ENCODE results near the gene ABCB6.
"Not testable (repeated sequence)": the region's sequence is repeated elsewhere in the genome, so short reads cannot be mapped to it uniquely, and the experiment has no call there.

The ABCB6 gene

DNA sequence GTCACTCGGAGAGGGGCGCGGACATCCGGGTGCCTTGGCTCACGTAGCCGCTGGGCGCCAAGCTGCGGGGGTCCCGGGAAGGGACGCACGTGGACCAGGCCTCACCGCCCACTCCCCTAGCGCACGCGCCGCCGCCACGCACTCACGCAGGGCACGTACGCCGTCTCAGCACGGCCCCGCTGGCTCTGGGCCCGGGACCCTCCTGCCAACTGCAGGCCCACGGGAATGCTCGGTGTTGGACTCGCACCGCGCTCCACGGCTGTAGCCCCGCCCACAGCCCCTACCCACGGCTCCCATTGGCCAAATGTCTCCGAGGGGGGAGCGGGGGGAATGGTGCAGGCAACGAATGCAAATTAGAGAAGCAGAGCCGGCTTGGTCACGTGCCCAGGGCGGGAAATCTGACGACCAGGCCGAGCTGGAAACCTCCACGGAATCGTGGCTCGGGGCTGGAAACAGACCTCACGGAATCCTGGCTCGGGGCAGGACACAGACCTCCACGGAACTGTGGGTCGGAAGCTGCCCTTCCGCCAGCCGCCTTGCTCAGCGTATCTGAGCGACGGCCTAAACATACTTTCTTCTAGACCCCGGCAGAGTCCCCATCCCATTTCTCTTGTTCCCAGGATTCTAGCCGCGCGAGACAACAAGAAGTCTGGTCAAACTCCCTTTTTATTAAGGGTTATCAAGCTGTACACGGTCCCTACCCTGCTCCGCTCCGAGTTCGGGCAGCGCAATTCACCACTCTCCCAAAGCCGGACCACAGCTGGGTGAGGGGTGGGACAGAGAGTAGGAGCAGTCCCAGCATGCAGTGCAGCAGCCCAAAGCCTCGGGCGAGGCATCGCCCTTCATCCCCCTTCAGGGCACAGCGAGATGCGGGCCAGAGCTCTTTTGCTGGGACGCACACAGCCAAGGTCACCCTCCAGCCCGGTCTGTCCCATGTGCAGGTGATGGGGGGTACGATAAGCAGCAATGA lies at the start of gene ABCB6:
TSS of gene ABCB6 (minus strand) at position 227 of the 970 bp plus-strand sequence. CDS start 285 bp downstream, outside the sequence.
- peak; percentile 65 for DNase-seq (ENCODE audit: extremely low spot score)
- ChIA-PET CTCF (no interaction called here), POLR2A (interaction anchor here (1.0 to 2.9 kb wide), 6 partner anchors 11 to 59 kb away, joined by 3 to 16 read pairs (median 8); partner anchors contain the start of genes ANKZF1, ATG9A, CNPPD1 and GLB1L)
- TF ChIP-seq BHLHE40 (IDR thresholded peaks at IDR 0.05; ENCODE audit: borderline replicate concordance) (no peak), ZNF384 (IDR thresholded peaks at IDR 0.05) (no peak), L3MBTL2 (conservative IDR thresholded peaks at IDR 0.05) (peak; percentile 91), LEF1 (IDR thresholded peaks at IDR 0.05; ENCODE audit: borderline replicate concordance) (no peak), SUZ12 (IDR thresholded peaks at IDR 0.05) (no peak), TARDBP (IDR thresholded peaks at IDR 0.05) (peak; percentile 47; the same call in 1 of the 2 replicates)
- TF ChIP-seq, protein P1, sequence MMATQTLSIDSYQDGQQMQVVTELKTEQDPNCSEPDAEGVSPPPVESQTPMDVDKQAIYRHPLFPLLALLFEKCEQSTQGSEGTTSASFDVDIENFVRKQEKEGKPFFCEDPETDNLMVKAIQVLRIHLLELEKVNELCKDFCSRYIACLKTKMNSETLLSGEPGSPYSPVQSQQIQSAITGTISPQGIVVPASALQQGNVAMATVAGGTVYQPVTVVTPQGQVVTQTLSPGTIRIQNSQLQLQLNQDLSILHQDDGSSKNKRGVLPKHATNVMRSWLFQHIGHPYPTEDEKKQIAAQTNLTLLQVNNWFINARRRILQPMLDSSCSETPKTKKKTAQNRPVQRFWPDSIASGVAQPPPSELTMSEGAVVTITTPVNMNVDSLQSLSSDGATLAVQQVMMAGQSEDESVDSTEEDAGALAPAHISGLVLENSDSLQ (IDR thresholded peaks at IDR 0.05): no peak

DNA sequence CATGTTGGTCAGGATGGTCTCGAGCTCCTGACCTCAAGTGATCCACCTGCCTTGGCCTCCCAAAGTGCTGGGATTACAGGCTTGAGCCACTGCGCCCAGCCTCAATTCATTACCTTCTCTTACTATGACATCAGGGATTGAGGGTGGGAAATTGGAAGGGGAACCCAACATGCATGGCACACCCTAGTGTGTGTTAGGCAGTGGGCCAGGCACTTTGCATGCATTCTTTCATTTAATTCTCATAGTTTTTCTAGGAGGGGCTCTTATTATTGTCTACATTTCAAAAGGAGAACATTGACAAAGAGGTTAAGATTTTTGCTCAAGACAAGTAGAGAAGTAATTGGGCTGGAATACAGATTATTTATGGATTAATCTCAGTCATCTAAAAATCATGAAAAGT lies 49.5 kb upstream of the ABCB6 start:
- no peak for TF ChIP-seq ZNF384 (IDR thresholded peaks at IDR 0.05)
- no peak for TF ChIP-seq ARNT (IDR thresholded peaks at IDR 0.05)
- no peak for TF ChIP-seq CTBP1 (IDR thresholded peaks at IDR 0.05; ENCODE audit: borderline replicate concordance)
- TF ChIP-seq, protein P1 (IDR thresholded peaks at IDR 0.05): no peak
- TF ChIP-seq BHLHE40 (IDR thresholded peaks at IDR 0.05; ENCODE audit: borderline replicate concordance): no peak
- no peak for TF ChIP-seq FOXA1 (IDR thresholded peaks at IDR 0.05)
- no peak for TF ChIP-seq ELF4 (IDR thresholded peaks at IDR 0.05)
- no peak for TF ChIP-seq SUZ12 (IDR thresholded peaks at IDR 0.05)
- no peak for TF ChIP-seq L3MBTL2 (conservative IDR thresholded peaks at IDR 0.05)
- no peak for TF ChIP-seq TARDBP (IDR thresholded peaks at IDR 0.05)
- TF ChIP-seq SP1 (IDR thresholded peaks at IDR 0.05): no peak
- TF ChIP-seq FOXK2 (IDR thresholded peaks at IDR 0.05): no peak
- TF ChIP-seq HDGF (IDR thresholded peaks at IDR 0.05; ENCODE audit: borderline replicate concordance): no peak
- CTCF ChIA-PET: interaction anchor here (1.2 kb wide), 1 partner anchor 9 kb away, joined by 3 read pairs; no protein-coding TSS in a partner anchor
- POLR2A ChIA-PET: no interaction called here
- no peak for DNase-seq (ENCODE audit: extremely low spot score)

- TF ChIP-seq ZNF384 (IDR thresholded peaks at IDR 0.05): no peak
- no peak for TF ChIP-seq ELF4 (IDR thresholded peaks at IDR 0.05)
- no peak for TF ChIP-seq BHLHE40 (IDR thresholded peaks at IDR 0.05; ENCODE audit: borderline replicate concordance)
- TF ChIP-seq TARDBP (IDR thresholded peaks at IDR 0.05): no peak
- no peak for TF ChIP-seq L3MBTL2 (conservative IDR thresholded peaks at IDR 0.05)
- no peak for TF ChIP-seq LEF1 (IDR thresholded peaks at IDR 0.05; ENCODE audit: borderline replicate concordance)
- TF ChIP-seq FOXA1 (IDR thresholded peaks at IDR 0.05): no peak
- TF ChIP-seq, protein P1 (IDR thresholded peaks at IDR 0.05): no peak
- TF ChIP-seq FOXK2 (IDR thresholded peaks at IDR 0.05): no peak
- no peak for TF ChIP-seq ARNT (IDR thresholded peaks at IDR 0.05)
- no peak for TF ChIP-seq HDGF (IDR thresholded peaks at IDR 0.05; ENCODE audit: borderline replicate concordance)
- no peak for TF ChIP-seq NFRKB (IDR thresholded peaks at IDR 0.05)
- no peak for TF ChIP-seq SP1 (IDR thresholded peaks at IDR 0.05)
- TF ChIP-seq SUZ12 (IDR thresholded peaks at IDR 0.05): no peak
- DNase-seq (ENCODE audit: extremely low spot score): no peak
- CTCF ChIA-PET: interaction anchor here (1.0 to 1.3 kb wide), 2 partner anchors 11 to 28 kb away, joined by 3 read pairs; no protein-coding TSS in a partner anchor
- POLR2A ChIA-PET: interaction anchor here (1.5 kb wide), 1 partner anchor 12 kb away, joined by 3 read pairs; the partner anchor contains the start of gene DNAJB2
These were observed 48.1 kb upstream of the ABCB6 start for GRCh38 chr2:219266886-219267285.

DNA sequence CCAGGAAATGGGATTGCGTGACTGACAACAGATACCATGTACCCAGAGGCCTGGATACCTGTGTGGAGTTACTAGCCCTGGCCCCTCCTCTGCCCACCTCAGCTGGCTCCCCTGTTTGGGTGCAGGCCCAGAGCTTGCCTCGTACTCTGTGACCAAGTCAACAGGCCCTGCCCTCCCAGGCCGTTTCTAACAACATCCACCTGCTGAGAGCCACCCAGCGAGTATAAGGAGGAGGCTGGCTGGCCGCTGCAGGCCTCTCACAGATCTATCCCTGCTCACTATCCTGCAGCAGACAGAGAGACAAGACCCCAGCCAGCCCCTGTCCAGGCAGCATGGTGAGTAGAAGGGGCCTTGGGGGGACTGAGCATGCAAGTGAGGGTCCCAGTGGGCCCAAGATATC lies 47.5 kb upstream of the ABCB6 start:
- no peak for TF ChIP-seq CTBP1 (IDR thresholded peaks at IDR 0.05; ENCODE audit: borderline replicate concordance)
- TF ChIP-seq BHLHE40 (IDR thresholded peaks at IDR 0.05; ENCODE audit: borderline replicate concordance): no peak
- no peak for TF ChIP-seq FOXA1 (IDR thresholded peaks at IDR 0.05)
- TF ChIP-seq NFRKB (IDR thresholded peaks at IDR 0.05): no peak
- ChIA-PET CTCF (interaction anchor here (0.6 to 1.3 kb wide), 2 partner anchors 12 to 123 kb away, joined by 3 read pairs; no protein-coding TSS in a partner anchor), POLR2A (interaction anchor here (1.5 kb wide), 1 partner anchor 13 kb away, joined by 3 read pairs; the partner anchor contains the start of gene DNAJB2)
- no peak for DNase-seq (ENCODE audit: extremely low spot score)

DNA sequence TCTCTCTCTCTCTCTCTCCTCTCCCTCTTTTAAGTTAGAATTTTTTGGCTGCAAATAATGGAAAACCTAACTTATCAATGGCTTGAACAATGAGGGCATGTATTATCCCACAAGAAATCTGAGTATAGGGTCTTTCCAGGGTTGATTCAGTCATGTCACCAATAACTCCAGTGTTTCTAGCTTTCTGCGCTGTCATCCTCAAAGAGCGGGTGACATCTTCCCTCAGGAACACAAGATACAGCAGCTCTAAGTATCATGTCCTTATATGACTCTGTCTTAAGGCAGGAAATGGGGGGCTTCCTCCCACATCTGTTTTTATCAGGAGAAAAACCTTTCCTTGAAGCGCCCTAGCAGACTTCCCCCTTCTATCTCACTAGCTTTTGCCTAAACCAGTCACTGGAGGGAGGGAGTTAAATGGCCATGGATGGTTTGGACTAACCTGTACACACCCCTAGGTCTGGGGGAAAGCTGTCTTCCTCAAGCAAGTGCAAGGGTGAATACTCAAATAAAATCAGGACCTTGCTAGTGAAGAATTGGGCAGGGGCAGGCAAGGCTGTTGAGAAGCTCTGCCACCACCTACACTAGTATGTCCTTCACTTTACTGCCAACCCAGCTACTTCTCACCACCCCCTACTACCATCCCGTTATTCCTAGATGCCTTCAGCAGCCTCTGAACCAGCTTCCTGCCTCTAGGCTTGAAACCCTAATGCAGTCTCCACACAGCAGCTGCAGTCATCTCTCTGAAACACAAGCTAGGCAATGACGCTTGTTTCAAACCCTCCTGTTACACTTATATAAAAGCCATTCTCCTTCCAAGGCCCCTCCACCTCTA lies 42.5 kb upstream of the ABCB6 start:
- no peak for DNase-seq (ENCODE audit: extremely low spot score)
- ChIA-PET CTCF (interaction anchor here (0.6 to 1.0 kb wide), 2 partner anchors 8 to 34 kb away, joined by 3 read pairs; partner anchors contain the start of gene TUBA4B), POLR2A (interaction anchor here (0.6 to 2.1 kb wide), 4 partner anchors 10 to 286 kb away, joined by 3 to 8 read pairs (median 6); partner anchors contain the start of genes DNAJB2, GLB1L and STK16)
- TF ChIP-seq TARDBP (IDR thresholded peaks at IDR 0.05) (no peak), L3MBTL2 (conservative IDR thresholded peaks at IDR 0.05) (no peak), SP1 (IDR thresholded peaks at IDR 0.05) (no peak), FOXK2 (IDR thresholded peaks at IDR 0.05) (no peak), LEF1 (IDR thresholded peaks at IDR 0.05; ENCODE audit: borderline replicate concordance) (no peak), CTBP1 (IDR thresholded peaks at IDR 0.05; ENCODE audit: borderline replicate concordance) (no peak), ELF4 (IDR thresholded peaks at IDR 0.05) (no peak)

DNA sequence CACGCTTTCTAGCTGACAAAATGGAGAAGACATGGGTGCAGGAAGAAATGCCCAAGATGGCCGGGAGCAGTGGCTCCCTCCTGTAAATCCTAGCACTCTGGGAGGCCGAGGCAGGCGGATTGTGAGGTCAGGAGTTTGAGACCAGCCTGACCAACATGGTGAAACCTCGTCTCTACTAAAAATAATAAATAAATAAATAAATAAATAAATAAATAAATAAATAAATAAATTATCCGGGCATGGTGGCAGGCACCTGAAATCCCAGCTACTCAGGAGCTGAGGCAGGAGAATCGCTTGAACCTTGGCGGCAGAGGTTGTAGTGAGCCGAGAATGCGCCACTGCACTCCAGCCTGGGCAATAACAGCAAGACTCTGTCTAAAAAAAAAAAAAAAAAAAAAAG lies 40.2 kb upstream of the ABCB6 start:
- CTCF ChIA-PET: interaction anchor here (0.7 to 1.7 kb wide), 2 partner anchors 16 to 36 kb away, joined by 3 to 8 read pairs; no protein-coding TSS in a partner anchor
- DNase-seq (ENCODE audit: extremely low spot score): not testable (repeated sequence)
- POLR2A ChIA-PET: interaction anchor here (2.0 kb wide), 1 partner anchor 13 kb away, joined by 12 read pairs; the partner anchor contains the start of genes GLB1L and STK16

Data from HEK293T (cell line).